Measurements from ENCODE around the gene CD9.
"Not testable (repeated sequence)": the region's sequence is repeated elsewhere in the genome, so short reads cannot be mapped to it uniquely, and the experiment has no call there.

Gene CD9, protein sequence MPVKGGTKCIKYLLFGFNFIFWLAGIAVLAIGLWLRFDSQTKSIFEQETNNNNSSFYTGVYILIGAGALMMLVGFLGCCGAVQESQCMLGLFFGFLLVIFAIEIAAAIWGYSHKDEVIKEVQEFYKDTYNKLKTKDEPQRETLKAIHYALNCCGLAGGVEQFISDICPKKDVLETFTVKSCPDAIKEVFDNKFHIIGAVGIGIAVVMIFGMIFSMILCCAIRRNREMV

DNA sequence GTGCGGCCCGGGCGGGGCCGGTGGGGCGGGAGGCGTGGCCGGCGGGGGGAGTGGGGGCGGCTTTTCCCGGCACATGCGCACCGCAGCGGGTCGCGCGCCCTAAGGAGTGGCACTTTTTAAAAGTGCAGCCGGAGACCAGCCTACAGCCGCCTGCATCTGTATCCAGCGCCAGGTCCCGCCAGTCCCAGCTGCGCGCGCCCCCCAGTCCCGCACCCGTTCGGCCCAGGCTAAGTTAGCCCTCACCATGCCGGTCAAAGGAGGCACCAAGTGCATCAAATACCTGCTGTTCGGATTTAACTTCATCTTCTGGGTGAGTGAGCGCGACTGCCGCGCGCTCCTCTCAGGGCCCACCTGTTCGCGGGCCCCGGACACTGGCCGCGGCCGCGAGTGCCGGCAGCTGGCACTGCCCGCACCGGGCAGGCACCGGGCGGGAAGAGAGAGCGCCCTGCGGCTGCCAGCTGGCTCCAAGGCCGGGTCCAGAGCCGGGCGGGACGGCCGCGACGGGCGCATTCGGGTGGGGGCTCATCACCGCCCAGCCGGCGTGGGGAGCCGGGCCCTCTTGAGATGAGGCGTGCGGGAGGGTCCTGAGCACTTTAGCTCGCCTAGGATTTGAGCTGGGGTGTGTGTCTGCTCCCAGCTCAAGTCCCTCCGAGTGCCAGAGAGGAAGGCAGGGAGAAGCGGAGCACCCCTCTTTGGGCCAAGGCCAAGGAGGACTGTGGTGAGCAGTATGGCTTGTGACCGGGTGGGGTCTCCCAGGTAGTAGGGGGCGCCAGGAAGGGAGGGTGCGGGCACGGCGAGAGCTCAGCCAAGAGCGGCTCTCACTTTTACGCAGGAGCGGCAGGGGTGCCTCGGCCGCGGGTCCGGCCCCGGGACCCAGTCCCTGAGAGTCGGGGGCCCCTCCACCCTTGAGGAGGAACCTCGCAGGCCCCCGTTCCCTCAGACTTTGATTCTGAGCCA, at the start of gene CD9:
Gene CD9 (plus strand): TSS at position 145 of the 957 bp plus-strand sequence. CDS start 100 bp downstream, at position 245.
- peak in 3 of 4 experiments; percentile 10 to 28 (median 25) for DNase-seq (ENCODE audit: low read depth in 4 of 4, low spot score in 1 of 4)

DNA sequence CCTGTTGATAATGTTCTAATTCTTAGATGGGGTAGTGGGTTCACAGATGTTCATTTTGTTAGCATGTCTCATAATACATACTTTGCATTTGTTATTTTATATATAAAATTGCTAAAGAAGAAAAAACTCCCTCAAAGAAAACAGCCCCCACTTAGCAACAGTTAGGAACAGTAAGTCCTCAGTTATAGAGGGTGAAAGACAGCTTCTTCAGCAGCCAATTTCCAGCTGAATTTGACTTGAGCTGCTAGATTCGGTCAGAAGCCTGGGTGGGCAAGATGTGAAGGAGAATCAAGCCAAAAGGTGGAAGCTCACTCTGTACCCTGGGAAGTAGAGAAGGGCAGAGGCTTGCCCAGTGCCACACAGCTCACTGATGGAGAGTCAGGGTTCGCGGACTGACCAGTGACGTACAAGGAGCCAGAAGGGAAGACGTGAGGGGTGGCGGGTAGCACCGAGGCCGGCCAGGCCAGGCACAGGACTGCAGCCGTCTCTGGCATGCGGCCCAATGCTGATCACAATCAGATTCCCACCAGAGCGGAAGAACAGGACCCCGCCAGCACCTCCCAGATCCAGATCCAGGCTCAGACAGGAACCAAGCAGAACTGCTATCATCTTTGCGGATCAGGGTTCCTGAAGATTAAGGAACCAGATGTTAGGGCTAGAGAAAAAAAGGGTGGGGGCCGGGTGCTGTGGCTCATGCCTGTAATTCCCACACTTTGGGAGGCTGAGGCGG, 45.3 kb upstream of the CD9 start:
- DNase-seq (ENCODE audit: low read depth in 4 of 4, low spot score in 1 of 4), result no peak

DNA sequence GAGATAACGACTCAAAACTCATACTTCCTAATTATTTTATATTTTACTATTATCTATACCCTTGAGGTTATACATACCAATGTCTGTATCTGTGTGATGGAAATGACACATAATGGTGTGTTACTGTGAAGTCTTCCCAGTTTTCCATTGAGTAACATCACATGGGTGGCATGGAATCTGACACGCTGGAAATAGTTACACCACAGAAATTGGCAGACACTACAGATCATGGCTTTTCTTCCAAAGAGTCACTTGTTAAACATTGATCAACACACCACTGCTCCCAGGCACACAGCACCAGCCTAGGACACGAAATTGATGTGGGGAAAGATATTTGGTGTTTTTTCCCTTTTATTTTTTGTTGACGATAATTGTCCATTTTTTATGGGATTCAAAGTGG, 42.7 kb upstream of the CD9 start:
- DNase-seq (ENCODE audit: low read depth in 4 of 4, low spot score in 1 of 4), result no peak

DNA sequence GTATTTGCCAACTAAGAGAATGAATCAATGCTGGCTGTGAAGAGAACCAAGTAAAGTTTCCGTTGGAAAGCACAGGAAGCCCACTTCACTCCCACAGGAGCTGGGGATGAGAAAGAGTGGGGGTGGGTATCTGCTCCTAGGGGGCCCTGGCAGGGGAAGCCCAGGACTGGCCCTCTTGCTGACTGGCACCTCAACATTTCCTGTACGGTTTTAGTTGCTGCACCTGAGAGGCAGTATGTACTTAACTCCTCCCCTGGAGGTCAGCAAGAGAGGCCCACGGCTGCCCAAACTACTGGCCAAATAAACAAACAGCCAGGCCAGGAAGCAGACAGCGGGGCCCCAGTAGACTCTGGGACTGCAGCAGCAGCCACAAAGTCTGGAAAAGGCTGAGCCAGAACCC, 41.9 kb upstream of the CD9 start:
- no peak for DNase-seq (ENCODE audit: low read depth in 4 of 4, low spot score in 1 of 4)

DNA sequence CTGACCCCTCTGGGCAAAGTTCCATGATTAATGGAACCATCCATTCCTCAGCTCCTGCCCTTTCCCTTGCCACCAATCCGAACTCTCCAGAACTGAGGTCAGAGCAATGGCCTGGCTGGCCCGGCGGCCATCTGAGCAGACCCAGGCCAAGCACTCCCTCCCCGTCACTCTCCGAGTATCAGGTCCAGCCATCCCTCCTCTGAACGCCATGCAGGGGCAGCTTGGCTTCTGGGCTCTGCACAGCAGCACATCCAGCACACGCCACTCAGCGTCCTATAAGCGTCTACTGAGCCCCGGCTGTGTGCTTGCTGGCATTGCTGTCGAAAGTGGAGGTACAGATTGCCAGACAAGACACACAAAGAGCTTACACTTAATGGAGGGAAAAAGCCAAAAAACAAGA, 41.5 kb upstream of the CD9 start:
- DNase-seq (ENCODE audit: low read depth in 4 of 4, low spot score in 1 of 4), result no peak

DNA sequence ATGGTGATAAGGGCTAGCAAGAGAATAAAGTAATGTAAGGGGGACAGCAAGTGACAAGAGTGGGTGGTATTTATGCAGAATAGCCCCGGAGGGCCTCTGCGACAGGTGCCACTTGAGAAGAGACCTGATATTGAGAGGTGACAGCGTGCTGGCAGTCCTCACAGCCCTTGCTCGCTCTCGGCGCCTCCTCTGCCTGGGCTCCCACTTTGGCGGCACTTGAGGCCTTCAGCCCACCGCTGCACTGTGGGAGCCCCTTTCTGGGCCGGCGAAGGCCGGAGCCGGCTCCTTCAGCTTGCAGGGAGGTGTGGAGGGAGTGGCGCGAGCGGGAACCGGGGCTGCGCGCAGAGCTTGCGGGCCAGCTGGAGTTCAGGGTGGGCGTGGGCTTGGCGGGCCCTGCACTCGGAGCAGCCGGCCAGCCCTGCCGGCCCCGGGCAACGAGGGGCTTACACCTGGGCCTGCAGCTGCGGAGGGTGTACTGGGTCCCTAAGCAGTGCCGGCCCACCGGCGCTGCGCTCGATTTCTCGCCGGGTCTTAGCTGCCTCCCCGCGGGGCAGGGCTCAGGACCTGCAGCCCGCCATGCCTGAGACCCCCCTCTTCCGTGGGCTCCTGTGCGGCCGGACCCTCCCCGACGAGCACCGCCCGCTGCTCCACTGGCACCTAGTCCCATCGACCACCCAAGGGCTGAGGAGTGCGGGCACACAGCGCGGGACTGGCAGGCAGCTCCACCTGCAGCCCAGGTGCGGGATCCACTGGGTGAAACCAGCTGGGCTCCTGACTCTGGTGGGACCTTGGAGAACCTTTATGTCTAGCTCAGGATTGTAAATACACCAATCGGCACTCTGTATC, 40.8 kb upstream of the CD9 start:
- not testable (repeated sequence) for DNase-seq (ENCODE audit: low read depth in 4 of 4, low spot score in 1 of 4)

DNA sequence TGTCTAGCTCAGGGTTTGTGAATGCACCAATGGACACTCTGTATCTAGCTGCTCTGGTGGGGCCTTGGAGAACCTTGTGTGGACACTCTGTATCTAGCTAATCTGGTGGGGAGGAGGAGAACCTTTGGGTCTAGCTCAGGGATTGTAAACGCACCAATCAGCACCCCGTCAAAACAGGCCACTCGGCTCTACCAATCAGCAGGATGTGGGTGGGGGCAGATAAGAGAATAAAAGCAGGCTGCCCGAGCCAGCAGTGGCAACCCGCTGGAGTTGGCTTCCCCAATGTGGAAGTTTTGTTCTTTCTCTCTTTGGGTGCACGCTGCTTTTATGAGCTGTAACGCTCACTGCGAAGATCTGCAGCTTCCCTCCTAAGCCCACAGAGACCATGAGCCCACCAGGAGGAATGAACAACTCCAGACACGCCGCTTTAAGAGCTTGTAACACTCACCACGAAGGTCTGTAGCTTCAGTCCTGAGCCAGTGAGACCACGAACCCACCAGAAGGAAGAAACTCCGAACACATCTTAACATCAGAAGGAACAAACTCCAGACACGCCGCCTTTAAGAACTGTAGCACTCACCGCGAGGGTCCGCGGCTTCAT, 40.1 kb upstream of the CD9 start:
- not testable (repeated sequence) for DNase-seq (ENCODE audit: low read depth in 4 of 4, low spot score in 1 of 4)

DNA sequence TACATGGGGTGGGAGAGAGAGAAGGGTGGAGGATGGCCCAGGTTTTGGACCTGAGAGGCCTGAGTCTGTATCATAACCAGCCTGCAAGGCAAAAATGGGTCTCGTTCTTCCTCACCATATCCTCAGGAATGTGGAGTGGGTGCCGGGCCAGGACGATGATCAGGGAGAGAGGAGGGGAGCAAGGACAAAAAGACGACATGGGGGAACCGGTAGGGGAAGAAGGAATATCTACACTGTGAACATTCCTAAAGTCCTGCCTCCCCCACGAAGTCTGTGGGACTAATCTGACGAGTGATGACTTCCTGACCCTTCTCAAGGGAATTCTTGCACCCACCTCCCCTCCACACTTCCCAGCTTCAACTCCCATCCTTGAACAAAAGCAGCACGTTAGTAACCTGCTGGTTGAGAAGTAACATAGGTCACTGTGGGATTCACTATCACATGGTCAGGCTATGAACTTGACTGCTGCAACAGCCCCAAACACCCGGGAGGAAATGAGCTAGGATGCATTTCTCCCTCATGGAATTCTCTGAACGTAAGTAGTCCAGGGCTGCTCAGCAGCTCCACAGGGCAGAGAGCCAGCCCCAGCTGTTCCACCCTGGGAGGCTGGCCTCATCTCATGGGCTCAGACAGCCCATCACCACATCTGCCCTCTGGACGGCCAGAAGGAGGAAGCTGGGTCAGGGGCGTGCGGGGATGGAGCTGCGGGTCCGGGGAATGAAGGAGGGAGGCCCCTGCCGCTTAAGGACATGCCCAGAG, 38.9 kb upstream of the CD9 start:
- no peak for DNase-seq (ENCODE audit: low read depth in 4 of 4, low spot score in 1 of 4)

DNA sequence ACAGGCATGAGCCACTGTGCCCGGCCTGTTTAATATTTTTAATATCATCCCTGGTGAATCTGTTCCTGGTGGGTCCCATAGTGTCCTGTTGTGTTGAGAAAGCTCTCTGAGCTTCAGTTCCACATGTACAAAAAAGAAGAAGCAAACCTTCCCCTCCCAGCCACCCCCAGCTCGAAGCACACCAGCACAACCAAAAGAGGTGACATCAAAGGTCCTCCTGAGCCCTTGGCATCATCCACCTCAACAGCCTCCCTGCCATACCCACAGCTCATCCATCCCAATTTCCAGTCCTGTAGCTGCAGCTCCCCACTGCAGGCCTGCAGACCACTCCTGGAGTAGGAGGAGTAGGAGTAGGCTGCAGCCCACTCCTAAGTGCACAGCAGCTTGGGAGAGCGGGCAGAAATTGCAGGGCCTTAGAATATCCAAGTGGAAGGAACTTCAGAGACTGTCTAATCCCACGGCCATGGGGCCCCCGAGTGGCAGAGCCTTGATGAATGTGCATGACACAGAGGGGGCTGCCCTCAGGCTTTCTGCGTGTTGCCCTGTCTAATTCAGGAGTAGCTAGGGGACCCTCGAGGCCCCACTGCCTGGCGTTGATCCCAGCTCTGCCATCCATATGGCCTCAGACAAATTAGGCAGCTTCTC, 36.7 kb upstream of the CD9 start:
- no peak for DNase-seq (ENCODE audit: low read depth in 4 of 4, low spot score in 1 of 4)

DNA sequence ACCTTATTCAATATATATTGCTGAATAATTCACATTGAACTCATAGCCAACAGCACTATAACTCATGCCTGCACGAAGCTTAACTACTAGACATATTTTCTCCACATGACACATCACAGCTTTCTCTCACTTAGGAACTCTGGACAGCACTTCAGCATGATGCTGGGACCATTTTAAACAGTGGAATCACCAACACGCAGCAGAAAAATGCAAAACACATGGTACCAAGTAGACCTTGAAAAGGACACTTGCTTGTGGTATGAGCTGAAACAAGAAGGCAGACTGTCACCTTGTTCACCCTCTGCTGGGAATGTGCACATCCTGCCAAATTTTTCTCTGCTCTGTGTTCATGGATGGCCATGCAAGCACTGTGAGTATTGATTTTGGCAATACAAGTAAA, 34.8 kb upstream of the CD9 start:
- DNase-seq (ENCODE audit: low read depth in 4 of 4, low spot score in 1 of 4), result no peak

DNA sequence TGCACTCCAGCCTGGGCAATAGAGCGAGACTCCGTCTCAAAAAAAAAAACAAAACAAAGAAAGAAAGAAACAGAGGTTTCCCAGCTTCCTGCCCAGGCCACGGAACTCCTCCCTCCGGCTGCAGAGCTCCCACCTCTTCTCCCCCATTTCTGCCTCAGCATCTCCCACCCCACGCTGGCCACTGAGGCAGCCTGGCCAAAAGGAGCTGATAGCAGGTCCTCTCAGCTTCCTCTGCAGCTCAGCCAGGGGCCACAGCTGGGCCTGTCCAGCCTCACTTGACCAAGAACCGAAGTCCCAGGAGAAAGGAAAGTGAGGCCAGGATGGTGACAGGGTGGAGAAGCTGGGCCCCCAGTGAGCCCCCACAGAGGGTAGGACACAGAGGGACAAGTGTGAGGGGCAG, 33.4 kb upstream of the CD9 start:
- DNase-seq (ENCODE audit: low read depth in 4 of 4, low spot score in 1 of 4), result no peak

DNA sequence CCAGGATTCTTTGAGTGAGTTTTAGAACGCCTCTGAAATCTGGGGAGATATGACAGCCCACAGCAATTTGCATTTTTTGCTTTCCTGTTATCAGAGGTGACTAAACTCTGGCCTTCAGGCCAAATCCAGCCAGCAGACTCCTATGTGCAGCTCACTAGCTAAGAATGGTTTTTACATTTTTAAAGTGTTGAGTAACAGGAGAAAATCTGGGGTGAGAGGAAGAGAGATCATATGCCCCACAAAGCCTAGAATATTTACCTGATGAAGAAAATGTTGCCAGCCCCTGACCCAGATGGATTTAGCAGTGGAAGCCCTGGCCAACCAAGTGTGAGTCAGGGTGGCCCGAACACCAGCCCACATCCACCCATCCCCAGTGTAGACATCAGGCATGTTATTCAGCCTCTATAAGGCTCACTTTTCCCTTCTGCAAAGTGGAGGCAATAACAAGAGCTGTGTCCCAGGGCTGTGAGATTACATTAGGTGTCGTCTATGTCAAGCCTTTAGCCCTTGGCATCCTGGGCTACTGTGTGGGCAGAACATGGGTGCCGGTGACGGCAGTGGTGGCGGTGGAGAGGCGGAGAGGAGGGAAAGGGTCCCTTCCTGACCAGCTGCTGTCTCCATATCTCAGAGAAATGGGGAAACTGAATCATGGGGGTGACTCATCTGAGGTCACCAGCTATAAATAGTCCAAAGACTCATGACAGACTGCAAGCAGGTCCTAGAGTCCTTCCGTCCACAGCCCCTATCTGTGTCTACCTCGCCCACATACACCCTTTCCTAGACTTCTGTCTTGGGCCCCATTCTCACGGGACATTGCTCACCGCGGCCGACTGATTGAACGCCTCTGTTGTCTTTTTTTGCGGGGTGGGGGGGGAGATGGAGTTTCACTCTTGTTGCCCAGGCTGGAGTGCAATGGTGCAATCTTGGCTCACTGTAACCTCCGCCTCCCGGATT, 32.6 kb upstream of the CD9 start:
- DNase-seq (ENCODE audit: low read depth in 4 of 4, low spot score in 1 of 4), result peak; percentile 18 to 59 (median 30)

DNA sequence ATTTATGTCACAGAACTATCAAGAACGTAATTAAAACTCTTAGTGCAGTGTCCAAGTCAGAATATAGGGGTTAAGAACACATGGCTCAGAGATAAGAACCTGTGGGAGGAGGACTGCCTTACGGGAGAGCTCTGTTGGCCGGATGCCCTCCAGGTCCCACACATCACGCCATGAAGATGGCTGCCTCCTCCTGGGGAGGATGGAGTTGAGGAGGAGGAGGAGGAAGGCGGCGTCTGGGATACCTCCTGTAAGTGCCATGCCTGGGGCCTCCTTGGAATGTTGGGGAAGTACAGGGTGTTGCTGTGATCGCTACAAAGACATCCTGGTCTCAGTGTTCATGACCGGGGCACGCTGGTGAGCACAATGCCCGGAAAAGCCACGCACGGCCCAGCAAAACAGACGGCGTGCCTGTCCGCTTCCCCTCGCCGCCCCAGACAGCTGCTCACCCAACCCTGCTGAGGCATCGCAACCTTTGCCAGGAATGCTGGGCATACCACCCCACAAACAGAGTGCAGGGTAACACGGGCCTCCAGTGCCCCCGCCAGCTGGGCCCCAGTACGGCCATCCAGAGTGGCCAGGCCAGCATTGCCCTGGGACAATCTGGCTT, 28.7 kb upstream of the CD9 start:
- DNase-seq (ENCODE audit: low read depth in 4 of 4, low spot score in 1 of 4), result no peak

DNA sequence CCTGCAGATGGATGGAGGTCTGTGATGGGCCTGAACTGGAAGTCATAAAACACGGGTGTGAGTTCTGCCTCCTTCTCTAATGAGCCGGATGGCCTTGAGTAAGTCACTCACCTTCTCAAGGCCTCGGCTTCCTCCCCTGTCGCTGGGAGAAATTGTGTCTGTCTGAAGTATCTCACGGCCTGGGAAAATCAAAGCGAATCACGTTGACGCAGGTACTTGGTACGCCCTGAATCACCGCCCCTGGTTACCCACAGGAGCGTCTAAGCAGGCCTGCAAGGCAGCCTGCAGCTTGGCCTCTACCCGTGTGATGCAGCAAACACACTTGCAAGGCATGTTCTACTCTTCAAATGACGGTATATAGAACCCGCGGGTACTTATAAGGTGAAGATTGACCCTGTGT, 28.1 kb upstream of the CD9 start:
- DNase-seq (ENCODE audit: low read depth in 4 of 4, low spot score in 1 of 4), result no peak

DNA sequence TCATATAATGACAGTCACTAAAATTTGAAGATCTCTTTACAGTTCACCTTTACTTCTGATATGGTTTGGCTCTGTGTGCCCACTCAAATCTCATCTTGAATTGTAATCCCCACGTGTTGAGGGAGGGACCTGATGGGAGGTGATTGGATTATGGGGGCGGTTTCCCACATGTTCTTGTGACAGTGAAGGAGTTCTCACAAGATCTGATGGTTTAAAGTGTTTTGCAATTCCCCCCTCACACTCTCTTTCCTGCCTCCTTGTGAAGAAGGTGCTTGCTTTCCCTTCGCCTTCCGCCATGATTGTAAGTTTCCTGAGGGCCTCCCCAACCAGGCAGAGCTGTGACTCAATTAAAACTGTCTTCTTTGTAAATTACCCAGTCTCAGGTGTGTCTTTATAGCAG, 27.3 kb upstream of the CD9 start:
- DNase-seq (ENCODE audit: low read depth in 4 of 4, low spot score in 1 of 4), result no peak

DNA sequence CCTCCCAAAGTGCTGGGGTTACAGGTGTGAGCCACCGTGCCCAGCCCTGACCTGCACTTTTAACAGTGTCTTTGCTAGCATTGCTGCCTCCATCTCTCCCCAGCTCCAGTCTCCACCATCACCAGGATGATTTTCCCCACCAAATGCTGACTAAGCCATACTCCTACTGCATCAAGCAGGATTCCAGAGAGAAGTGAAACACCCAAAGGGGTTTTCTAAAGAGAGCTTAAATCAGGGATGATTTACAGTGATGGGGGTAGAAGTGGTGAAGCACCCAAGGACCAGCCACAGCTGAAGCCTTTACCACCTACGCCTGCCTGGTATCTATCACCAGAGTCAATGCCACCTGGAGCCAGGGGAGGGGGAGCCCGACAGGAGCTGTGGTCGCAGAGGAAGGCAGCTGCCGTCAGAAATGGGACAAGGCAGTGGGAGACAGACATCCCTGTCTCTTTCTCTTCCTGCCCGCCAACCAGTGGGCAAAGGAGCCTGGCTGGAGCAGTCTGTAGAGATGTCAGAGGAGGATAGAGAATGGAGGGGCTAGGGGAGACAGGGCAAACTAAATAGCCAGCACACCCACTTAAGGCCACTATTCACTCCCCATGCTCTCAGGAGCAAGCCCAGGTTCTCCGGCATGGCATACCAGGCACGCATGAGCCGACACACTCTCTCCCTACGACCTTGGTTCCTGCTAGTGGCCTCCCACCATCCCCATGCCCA, 22.4 kb upstream of the CD9 start:
- DNase-seq (ENCODE audit: low read depth in 4 of 4, low spot score in 1 of 4), result no peak

All from stimulated activated CD4-positive, alpha-beta T cell treated with anti-CD3 and anti-CD28 coated beads, Interleukin-1b, Interleukin-23, amount 100 ng/mL, for 24 hours (primary cell).